GM12865 (cell line): ENCODE data around the gene CLEC16A.
"Not testable (repeated sequence)": the region's sequence is repeated elsewhere in the genome, so short reads cannot be mapped to it uniquely, and the experiment has no call there.

Experiments used
- DNase-seq: peaks from one replicate; pipeline ENCODE4 v3.0.0; 2010; ENCODE audit warnings: low read depth
- H3K4me3 ChIP-seq: 2 replicates; pipeline ENCODE4 v1.5.1; 2011; ENCODE audit warnings: mild to moderate bottlenecking, low read depth, low read length, control low read depth
- TF ChIP-seq, protein P1 (sequence below): IDR thresholded peaks from 2 replicates; pipeline ENCODE4 v1.5.1; 2011; ENCODE audit warnings: low read length, control low read depth, low read depth, inconsistent platforms; ENCODE audit not compliant: insufficient read depth; ENCODE audit errors: missing control alignments

Gene CLEC16A

DNA sequence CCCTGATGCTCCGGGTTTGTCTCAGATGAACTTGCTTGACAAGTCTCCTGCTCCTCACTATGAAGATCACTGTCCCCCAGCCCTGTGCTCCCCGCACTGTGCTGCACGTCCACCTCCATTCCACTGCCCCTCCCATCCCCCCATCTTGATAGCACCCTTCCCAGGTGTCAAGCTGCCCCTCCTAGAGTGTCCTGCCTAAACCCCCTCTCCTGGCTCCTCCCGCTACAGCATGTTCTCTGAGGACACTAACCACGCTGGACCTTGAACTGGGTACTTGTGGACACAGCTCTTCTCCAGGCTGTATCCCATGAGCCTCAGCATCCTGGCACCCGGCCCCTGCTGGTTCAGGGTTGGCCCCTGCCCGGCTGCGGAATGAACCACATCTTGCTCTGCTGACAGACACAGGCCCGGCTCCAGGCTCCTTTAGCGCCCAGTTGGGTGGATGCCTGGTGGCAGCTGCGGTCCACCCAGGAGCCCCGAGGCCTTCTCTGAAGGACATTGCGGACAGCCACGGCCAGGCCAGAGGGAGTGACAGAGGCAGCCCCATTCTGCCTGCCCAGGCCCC is 20.6 kb upstream of the CLEC16A start:
- no peak for DNase-seq
- no peak overlapping the region for H3K4me3 ChIP-seq
- TF ChIP-seq, protein P1, sequence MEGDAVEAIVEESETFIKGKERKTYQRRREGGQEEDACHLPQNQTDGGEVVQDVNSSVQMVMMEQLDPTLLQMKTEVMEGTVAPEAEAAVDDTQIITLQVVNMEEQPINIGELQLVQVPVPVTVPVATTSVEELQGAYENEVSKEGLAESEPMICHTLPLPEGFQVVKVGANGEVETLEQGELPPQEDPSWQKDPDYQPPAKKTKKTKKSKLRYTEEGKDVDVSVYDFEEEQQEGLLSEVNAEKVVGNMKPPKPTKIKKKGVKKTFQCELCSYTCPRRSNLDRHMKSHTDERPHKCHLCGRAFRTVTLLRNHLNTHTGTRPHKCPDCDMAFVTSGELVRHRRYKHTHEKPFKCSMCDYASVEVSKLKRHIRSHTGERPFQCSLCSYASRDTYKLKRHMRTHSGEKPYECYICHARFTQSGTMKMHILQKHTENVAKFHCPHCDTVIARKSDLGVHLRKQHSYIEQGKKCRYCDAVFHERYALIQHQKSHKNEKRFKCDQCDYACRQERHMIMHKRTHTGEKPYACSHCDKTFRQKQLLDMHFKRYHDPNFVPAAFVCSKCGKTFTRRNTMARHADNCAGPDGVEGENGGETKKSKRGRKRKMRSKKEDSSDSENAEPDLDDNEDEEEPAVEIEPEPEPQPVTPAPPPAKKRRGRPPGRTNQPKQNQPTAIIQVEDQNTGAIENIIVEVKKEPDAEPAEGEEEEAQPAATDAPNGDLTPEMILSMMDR, result no peak

- not testable (repeated sequence) for DNase-seq, H3K4me3 ChIP-seq
Observed at GRCh38 chr16:10925285-10925684, 19.1 kb upstream of the CLEC16A start.

DNA sequence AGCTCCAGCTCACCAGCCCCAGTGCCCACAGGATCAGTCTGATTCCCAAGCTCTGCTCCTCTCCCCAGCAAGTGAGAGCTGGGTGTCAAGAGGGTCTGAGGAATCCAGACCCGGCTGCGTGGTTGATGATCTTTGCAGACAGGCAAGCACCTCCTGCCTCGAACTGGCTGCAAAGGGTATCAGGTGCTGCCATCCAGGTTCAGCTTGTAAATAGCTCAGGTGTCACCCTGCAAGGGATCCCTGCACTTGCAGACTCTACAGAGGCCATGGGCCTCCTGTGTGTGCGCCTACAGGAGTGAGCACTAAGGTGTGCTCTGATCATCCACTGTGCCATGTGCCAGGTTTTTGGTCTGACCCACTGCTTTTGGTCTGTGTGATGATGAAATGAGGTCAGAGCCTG is 18.3 kb upstream of the CLEC16A start:
- no peak overlapping the region for H3K4me3 ChIP-seq
- TF ChIP-seq, protein P1, result no peak
- DNase-seq, result no peak

GRCh38 chr16:10926867-10927266 is 17.5 kb upstream of the CLEC16A start:
- DNase-seq, result no peak
- TF ChIP-seq, protein P1, result no peak
- no peak overlapping the region for H3K4me3 ChIP-seq

- TF ChIP-seq, protein P1, result no peak
- no peak overlapping the region for H3K4me3 ChIP-seq
- DNase-seq, result no peak
Observed at GRCh38 chr16:10927497-10928112, 16.8 kb upstream of the CLEC16A start.

DNA sequence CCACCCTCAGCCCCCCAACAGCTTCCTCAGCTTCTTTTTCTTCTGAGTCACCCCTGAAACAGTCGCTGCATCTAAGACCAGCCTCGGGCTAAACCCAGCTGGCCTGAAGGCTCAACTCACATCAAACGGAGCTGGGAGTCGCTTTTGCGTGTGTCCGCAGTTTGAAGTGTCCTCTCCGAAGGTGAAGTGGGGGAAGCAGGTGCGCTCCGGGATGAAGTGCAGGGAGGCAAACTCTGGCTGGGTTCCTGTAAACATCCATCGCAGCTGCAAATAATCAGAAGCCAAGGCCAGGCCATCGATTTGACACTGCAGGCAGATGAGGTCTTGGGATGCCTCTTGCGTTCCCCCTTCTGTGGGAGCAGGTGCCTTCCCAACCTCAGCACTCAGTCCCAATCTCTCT is 15.3 kb upstream of the CLEC16A start:
- not testable (repeated sequence) for H3K4me3 ChIP-seq, DNase-seq

- DNase-seq, result no peak
- no peak overlapping the region for H3K4me3 ChIP-seq
- TF ChIP-seq, protein P1, result no peak
Observed at GRCh38 chr16:10929853-10930754, 14.3 kb upstream of the CLEC16A start.

DNA sequence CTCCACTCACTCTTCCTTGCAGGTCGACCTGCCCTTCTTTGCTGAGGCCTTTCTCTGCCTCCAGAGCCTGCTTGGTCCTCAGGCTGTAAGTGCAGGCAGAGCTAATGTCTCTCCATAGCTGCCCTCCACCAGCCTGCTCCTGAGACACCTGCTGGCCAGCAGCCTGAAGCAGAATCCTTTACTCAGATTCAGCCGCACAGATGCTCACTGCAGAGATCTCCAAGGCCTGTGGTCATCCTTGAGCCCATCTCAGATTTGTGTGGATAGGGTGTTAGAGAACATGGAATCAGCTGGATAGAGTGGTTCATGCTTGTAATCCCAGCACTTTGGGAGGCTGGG is 13.6 kb upstream of the CLEC16A start:
- TF ChIP-seq, protein P1, result no peak
- DNase-seq, result no peak
- H3K4me3 ChIP-seq, result no peak overlapping the region
